GM06990 (cell line): ENCODE data around the gene PRLR.

Experiments
- DNase-seq: peaks from one replicate; pipeline ENCODE4 v3.0.0-alpha.2; 2011; ENCODE audit not compliant: insufficient read length; ENCODE audit errors: extremely low read depth
- H3K27me3 ChIP-seq: replicated peaks from 2 replicates; pipeline ENCODE4 v1.6.0; 2011; ENCODE audit warnings: low read length; ENCODE audit not compliant: control insufficient read depth, insufficient read depth
- H3K36me3 ChIP-seq: 2 replicates; pipeline ENCODE4 v1.5.1; 2011; ENCODE audit warnings: low read length; ENCODE audit not compliant: control insufficient read depth, insufficient read depth
- H3K4me3 ChIP-seq: replicated peaks from 2 replicates; pipeline ENCODE4 v1.5.1; 2011; ENCODE audit warnings: low read depth, mild to moderate bottlenecking, control low read depth, low read length
- TF ChIP-seq, protein P1 (sequence below): IDR thresholded peaks from 2 replicates; pipeline ENCODE4 v1.5.1; 2011; ENCODE audit warnings: low read length, control low read depth, mild to moderate bottlenecking, inconsistent platforms; ENCODE audit not compliant: insufficient read depth, poor library complexity, severe bottlenecking

Gene PRLR

DNA sequence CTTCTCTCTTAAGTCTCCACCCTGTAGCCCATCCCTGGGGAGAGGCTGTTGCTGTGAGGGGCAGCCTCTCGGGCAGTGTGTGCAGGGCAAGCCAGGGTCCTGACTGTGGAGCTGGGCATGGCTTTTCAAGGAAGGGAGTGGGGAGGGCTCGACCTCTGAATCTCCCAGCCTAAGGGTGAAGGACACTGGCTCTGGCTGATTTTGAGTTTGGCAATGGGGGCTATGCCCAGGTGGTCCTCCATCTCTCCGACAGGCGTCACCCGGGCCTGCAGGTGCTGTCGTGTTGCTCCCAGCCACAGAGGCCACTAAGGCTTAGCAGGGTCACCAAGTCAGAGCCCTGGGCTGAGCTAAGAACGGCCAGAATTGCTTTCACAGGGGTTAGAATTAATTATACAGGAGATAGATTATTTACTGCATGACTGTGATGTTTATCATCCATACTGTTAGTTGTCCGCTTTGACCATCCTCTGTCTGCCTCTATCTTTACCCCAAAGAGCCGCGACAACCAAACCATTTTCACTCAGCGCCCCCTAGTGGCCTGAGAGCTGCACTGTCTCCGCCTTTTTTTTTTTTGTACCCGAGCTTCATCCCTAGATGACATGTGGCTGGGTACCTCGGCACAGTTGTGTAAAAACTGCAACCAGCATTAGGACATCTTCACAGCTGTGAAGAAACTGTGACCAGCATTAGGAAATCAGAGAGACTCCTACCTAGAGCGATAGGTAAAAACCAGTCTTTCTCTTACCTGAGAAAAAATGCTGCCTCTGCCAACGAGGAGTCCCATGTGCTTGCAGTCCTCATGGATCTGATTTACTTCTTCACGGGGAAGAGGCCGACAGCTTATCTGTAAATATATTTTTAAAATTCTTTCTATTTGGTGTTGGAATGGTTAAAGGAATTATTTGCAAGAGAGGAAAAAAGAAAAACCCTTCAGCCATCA lies 227.0 kb downstream of the PRLR start:
- no peak overlapping the region for H3K4me3 ChIP-seq
- TF ChIP-seq, protein P1, sequence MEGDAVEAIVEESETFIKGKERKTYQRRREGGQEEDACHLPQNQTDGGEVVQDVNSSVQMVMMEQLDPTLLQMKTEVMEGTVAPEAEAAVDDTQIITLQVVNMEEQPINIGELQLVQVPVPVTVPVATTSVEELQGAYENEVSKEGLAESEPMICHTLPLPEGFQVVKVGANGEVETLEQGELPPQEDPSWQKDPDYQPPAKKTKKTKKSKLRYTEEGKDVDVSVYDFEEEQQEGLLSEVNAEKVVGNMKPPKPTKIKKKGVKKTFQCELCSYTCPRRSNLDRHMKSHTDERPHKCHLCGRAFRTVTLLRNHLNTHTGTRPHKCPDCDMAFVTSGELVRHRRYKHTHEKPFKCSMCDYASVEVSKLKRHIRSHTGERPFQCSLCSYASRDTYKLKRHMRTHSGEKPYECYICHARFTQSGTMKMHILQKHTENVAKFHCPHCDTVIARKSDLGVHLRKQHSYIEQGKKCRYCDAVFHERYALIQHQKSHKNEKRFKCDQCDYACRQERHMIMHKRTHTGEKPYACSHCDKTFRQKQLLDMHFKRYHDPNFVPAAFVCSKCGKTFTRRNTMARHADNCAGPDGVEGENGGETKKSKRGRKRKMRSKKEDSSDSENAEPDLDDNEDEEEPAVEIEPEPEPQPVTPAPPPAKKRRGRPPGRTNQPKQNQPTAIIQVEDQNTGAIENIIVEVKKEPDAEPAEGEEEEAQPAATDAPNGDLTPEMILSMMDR, result peak; percentile 93
- peak; percentile 6 for DNase-seq
- H3K36me3 ChIP-seq, result no peaks in the 10 kb centered on the region
- no peaks in the 10 kb centered on the region; the same call in 1 of the 2 replicates for H3K27me3 ChIP-seq

DNA sequence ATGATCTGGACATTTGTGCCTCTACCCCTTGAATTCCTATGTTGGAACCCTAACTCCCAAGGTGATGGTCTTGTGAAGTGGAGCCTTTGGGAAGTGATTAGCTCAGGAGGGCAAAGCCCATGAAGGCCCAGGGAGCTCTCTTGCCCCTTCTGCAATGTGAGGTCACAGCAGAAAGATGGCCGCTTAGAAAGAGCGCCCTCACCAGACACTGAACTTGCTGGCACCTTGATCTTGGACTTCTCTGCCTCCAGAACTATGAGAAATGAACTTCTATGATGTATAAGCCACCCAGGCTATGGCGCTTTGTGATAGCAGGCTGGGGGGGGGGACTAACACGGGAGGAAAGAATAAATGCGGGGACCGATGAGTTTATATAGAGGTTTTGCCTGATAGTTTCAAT lies 227.8 kb downstream of the PRLR start:
- TF ChIP-seq, protein P1, result peak; percentile 17
- Histone ChIP-seq H3K36me3 (no peaks in the 10 kb centered on the region), H3K27me3 (no peaks in the 10 kb centered on the region; the same call in 1 of the 2 replicates), H3K4me3 (no peak overlapping the region)
- no peak for DNase-seq

DNA sequence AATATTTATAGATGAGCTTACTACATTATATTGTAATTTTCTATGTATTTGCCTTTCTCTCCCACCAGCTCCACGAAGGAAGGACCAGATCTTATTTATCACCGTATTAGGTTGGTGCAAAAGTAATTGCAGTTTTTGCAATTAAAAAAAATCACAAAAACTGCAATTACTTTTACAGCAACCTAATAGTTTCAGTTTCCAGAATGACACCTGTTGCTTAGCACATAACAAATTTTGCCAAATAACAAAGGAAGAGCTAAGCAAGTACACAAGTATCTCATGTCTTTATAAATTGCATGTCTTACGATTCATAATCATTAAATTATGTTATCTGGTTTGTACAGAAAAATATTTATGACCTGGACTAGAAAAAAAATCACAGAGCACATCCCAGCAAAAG lies 228.4 kb downstream of the PRLR start:
- H3K36me3 ChIP-seq, result no peaks in the 10 kb centered on the region
- H3K4me3 ChIP-seq, result no peak overlapping the region
- no peaks in the 10 kb centered on the region; the same call in 1 of the 2 replicates for H3K27me3 ChIP-seq
- TF ChIP-seq, protein P1, result no peak
- DNase-seq, result no peak
